Measurements from ENCODE around the gene IP6K1.
"Not testable (repeated sequence)": the region's sequence is repeated elsewhere in the genome, so short reads cannot be mapped to it uniquely, and the experiment has no call there.

The IP6K1 gene

GRCh38 chr3:49792371-49793150 lies 6.2 kb upstream of the IP6K1 start:
- TF ChIP-seq CTCF (IDR thresholded peaks at IDR 0.05; ENCODE audit: extremely low read depth, missing control alignments) = no peak

GRCh38 chr3:49791571-49791970 lies 5.2 kb upstream of the IP6K1 start:
- DNase-seq (ENCODE audit: low spot score) = no peak
- no peak for TF ChIP-seq CTCF (IDR thresholded peaks at IDR 0.05; ENCODE audit: extremely low read depth, missing control alignments)

More at GRCh38 chr3:49792371-49793150, 6.2 kb upstream of the IP6K1 start:
- DNase-seq (ENCODE audit: low spot score) = no peak

GRCh38 chr3:49790626-49791411 lies 4.5 kb upstream of the IP6K1 start:
- no peak for DNase-seq (ENCODE audit: low spot score)
- TF ChIP-seq CTCF (IDR thresholded peaks at IDR 0.05; ENCODE audit: extremely low read depth, missing control alignments) = no peak

GRCh38 chr3:49788056-49788455 lies 1.7 kb upstream of the IP6K1 start:
- TF ChIP-seq CTCF (IDR thresholded peaks at IDR 0.05; ENCODE audit: extremely low read depth, missing control alignments) = no peak
- peak; percentile 2 for DNase-seq (ENCODE audit: low spot score)

- TF ChIP-seq CTCF (IDR thresholded peaks at IDR 0.05; ENCODE audit: extremely low read depth, missing control alignments) = no peak
- DNase-seq (ENCODE audit: low spot score) = no peak
Observed at GRCh38 chr3:49787536-49787935, 1.2 kb upstream of the IP6K1 start.

GRCh38 chr3:49787182-49787464 lies 781 bp upstream of the IP6K1 start:
- DNase-seq (ENCODE audit: low spot score) = peak; percentile 11
- TF ChIP-seq CTCF (IDR thresholded peaks at IDR 0.05; ENCODE audit: extremely low read depth, missing control alignments) = no peak

- DNase-seq (ENCODE audit: low spot score) = peak; percentile 53
- TF ChIP-seq CTCF (IDR thresholded peaks at IDR 0.05; ENCODE audit: extremely low read depth, missing control alignments) = no peak
Observed at GRCh38 chr3:49785565-49786356, 581 bp downstream of the IP6K1 start.

- DNase-seq (ENCODE audit: low spot score) = not testable (repeated sequence)
Observed at GRCh38 chr3:49782277-49782676, 4.1 kb downstream of the IP6K1 start.
